B cell (primary cell): ENCODE results near the gene TMEM235.

Source experiments
- EZH2 ChIP-seq: IDR thresholded peaks from 2 replicates; pipeline ENCODE4 v1.6.1; 2012; ENCODE audit warnings: borderline replicate concordance, low read depth, mild to moderate bottlenecking, moderate library complexity, low read length; ENCODE audit not compliant: insufficient read depth, poor library complexity, severe bottlenecking
- TF ChIP-seq, protein P1 (sequence below): fragments of 200-600 bp; IDR thresholded peaks from one replicate; pipeline ENCODE4 v1.8.0; 2022; ENCODE audit warnings: antibody characterized with exemption, mild to moderate bottlenecking

DNA sequence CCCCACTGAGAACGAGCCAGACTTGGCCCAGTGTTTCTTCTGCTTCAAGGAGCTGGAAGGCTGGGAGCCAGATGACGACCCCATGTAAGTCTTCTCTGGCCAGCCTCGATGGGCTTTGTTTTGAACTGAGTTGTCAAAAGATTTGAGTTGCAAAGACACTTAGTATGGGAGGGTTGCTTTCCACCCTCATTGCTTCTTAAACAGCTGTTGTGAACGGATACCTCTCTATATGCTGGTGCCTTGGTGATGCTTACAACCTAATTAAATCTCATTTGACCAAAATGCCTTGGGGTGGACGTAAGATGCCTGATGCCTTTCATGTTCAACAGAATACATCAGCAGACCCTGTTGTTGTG lies 16.7 kb upstream of the TMEM235 start:
- TF ChIP-seq, protein P1, sequence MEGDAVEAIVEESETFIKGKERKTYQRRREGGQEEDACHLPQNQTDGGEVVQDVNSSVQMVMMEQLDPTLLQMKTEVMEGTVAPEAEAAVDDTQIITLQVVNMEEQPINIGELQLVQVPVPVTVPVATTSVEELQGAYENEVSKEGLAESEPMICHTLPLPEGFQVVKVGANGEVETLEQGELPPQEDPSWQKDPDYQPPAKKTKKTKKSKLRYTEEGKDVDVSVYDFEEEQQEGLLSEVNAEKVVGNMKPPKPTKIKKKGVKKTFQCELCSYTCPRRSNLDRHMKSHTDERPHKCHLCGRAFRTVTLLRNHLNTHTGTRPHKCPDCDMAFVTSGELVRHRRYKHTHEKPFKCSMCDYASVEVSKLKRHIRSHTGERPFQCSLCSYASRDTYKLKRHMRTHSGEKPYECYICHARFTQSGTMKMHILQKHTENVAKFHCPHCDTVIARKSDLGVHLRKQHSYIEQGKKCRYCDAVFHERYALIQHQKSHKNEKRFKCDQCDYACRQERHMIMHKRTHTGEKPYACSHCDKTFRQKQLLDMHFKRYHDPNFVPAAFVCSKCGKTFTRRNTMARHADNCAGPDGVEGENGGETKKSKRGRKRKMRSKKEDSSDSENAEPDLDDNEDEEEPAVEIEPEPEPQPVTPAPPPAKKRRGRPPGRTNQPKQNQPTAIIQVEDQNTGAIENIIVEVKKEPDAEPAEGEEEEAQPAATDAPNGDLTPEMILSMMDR, result no peak
- no peak for TF ChIP-seq EZH2
